ENCODE measurements around the gene GSG1L2.

GRCh38 chr17:9837551-9838471 lies 15.9 kb upstream of the GSG1L2 start:
- no peak for TF ChIP-seq RFX5 (IDR thresholded peaks at IDR 0.05)
- TF ChIP-seq CHD2 (IDR thresholded peaks at IDR 0.05; ENCODE audit: low read length, partially characterized antibody), result no peak
- TF ChIP-seq, protein P1, sequence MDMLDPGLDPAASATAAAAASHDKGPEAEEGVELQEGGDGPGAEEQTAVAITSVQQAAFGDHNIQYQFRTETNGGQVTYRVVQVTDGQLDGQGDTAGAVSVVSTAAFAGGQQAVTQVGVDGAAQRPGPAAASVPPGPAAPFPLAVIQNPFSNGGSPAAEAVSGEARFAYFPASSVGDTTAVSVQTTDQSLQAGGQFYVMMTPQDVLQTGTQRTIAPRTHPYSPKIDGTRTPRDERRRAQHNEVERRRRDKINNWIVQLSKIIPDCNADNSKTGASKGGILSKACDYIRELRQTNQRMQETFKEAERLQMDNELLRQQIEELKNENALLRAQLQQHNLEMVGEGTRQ (IDR thresholded peaks at IDR 0.05), result no peak
- TF ChIP-seq CTCF (IDR thresholded peaks at IDR 0.05), result no peak
- no peak for TF ChIP-seq POLR2A (IDR thresholded peaks at IDR 0.05; ENCODE audit: low read length)
- TF ChIP-seq, protein P2, sequence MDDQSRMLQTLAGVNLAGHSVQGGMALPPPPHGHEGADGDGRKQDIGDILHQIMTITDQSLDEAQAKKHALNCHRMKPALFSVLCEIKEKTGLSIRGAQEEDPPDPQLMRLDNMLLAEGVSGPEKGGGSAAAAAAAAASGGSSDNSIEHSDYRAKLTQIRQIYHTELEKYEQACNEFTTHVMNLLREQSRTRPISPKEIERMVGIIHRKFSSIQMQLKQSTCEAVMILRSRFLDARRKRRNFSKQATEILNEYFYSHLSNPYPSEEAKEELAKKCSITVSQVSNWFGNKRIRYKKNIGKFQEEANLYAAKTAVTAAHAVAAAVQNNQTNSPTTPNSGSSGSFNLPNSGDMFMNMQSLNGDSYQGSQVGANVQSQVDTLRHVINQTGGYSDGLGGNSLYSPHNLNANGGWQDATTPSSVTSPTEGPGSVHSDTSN (IDR thresholded peaks at IDR 0.05), result peak; percentile 84
- TF ChIP-seq EP300 (IDR thresholded peaks at IDR 0.05), result peak; percentile 99
- peak; percentile 99 for TF ChIP-seq JUNB (IDR thresholded peaks at IDR 0.05)
- TF ChIP-seq, protein P3, sequence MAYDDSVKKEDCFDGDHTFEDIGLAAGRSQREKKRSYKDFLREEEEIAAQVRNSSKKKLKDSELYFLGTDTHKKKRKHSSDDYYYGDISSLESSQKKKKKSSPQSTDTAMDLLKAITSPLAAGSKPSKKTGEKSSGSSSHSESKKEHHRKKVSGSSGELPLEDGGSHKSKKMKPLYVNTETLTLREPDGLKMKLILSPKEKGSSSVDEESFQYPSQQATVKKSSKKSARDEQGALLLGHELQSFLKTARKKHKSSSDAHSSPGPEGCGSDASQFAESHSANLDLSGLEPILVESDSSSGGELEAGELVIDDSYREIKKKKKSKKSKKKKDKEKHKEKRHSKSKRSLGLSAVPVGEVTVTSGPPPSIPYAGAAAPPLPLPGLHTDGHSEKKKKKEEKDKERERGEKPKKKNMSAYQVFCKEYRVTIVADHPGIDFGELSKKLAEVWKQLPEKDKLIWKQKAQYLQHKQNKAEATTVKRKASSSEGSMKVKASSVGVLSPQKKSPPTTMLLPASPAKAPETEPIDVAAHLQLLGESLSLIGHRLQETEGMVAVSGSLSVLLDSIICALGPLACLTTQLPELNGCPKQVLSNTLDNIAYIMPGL (CRISPR knock-in tag; IDR thresholded peaks at IDR 0.05; ENCODE audit: borderline replicate concordance), result no peak; the same call in 1 of the 2 replicates
- TF ChIP-seq, protein P4, sequence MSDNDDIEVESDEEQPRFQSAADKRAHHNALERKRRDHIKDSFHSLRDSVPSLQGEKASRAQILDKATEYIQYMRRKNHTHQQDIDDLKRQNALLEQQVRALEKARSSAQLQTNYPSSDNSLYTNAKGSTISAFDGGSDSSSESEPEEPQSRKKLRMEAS (IDR thresholded peaks at IDR 0.05), result peak; percentile 86
- no peak for TF ChIP-seq POLR2AphosphoS2 (conservative IDR thresholded peaks at IDR 0.05; ENCODE audit: low read length)

All from A549 (cell line).